ENCODE measurements around the gene GDF10. TPM values are rescaled to one million over a fixed set of nuclear protein-coding genes. Genes with fewer than 3 reads are reported as not detected.

Gene GDF10
- polyA plus RNA-seq, 1 of the 3 experiments (the other 2 are of a cell fraction) = 0.02 TPM

DNA sequence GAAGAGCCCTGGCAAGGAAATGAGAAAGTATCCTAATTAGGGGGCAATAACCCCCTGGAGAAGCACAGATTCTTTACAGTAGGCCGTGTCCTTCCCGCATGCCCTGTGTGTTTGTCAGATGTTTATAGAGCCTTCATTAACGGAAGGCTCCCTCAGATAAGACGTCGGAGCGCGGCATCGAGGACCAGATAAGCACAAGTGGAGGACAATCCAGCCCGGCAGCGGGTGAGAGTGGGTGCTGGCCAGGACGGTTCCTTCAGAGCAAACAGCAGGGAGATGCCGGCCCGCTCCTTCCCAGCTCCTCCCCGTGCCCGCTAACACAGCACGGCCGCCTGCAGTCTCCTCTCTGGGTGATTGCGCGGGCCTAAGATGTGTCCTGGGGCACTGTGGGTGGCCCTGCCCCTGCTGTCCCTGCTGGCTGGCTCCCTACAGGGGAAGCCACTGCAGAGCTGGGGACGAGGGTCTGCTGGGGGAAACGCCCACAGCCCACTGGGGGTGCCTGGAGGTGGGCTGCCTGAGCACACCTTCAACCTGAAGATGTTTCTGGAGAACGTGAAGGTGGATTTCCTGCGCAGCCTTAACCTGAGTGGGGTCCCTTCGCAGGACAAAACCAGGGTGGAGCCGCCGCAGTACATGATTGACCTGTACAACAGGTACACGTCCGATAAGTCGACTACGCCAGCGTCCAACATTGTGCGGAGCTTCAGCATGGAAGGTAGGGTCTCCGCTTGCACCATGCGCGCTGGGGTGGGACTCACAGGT, 22.5 kb downstream of the GDF10 start, which contains the start of gene GDF2:
Gene GDF2 (plus strand): TSS at position 155 of the 762 bp plus-strand sequence. CDS start 215 bp downstream, at position 370.
- no peak for DNase-seq
- Histone ChIP-seq H4K20me1 (ENCODE audit: insufficient read depth) (no peaks in the 10 kb centered on the region), H3K4me2 (no peak within 1 kb of the TSS), H3K27me3 (ENCODE audit: insufficient read depth) (peaks cover 6% of the 10 kb centered on the region; the same call in 1 of the 2 replicates), H3K4me1 (ENCODE audit: control insufficient read depth in 1 of 2, insufficient read depth in 2 of 2, low read depth in 1 of 2, low read length in 1 of 2) (peaks cover 0 to 16% of the 10 kb centered on the region in 2 experiments; a peak in 1 of 4 replicates), H3K27ac (ENCODE audit: low read depth in 2 of 2, low read length in 1 of 2) (no peak within 1 kb of the TSS), H3K9me2 (no peaks in the 10 kb centered on the region), H2AFZ (ENCODE audit: low read depth) (no peak within 1 kb of the TSS), H3K9me3 (no peaks in the 10 kb centered on the region), H3K4me3 (ENCODE audit: low read depth in 2 of 2, low read length in 1 of 2) (no peak within 1 kb of the TSS), H3K79me2 (ENCODE audit: insufficient read depth) (no peaks in the 10 kb centered on the region), H3K36me3 (replicated peaks in 1 of 2; ENCODE audit: control insufficient read depth in 1 of 2, insufficient read depth in 2 of 2, low read length in 1 of 2) (no peaks in the 10 kb centered on the region), H3K9ac (no peak within 1 kb of the TSS), H3F3A (replicated peaks; ENCODE audit: insufficient read depth) (no peaks in the 10 kb centered on the region)
- 76% methylated on average over 15 of the region's 35 CpGs for WGBS (ENCODE audit: low lambda C conversion rate)
- POLR2A ChIA-PET = no interaction called here
- TF ChIP-seq, protein P1, sequence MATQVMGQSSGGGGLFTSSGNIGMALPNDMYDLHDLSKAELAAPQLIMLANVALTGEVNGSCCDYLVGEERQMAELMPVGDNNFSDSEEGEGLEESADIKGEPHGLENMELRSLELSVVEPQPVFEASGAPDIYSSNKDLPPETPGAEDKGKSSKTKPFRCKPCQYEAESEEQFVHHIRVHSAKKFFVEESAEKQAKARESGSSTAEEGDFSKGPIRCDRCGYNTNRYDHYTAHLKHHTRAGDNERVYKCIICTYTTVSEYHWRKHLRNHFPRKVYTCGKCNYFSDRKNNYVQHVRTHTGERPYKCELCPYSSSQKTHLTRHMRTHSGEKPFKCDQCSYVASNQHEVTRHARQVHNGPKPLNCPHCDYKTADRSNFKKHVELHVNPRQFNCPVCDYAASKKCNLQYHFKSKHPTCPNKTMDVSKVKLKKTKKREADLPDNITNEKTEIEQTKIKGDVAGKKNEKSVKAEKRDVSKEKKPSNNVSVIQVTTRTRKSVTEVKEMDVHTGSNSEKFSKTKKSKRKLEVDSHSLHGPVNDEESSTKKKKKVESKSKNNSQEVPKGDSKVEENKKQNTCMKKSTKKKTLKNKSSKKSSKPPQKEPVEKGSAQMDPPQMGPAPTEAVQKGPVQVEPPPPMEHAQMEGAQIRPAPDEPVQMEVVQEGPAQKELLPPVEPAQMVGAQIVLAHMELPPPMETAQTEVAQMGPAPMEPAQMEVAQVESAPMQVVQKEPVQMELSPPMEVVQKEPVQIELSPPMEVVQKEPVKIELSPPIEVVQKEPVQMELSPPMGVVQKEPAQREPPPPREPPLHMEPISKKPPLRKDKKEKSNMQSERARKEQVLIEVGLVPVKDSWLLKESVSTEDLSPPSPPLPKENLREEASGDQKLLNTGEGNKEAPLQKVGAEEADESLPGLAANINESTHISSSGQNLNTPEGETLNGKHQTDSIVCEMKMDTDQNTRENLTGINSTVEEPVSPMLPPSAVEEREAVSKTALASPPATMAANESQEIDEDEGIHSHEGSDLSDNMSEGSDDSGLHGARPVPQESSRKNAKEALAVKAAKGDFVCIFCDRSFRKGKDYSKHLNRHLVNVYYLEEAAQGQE (IDR thresholded peaks at IDR 0.05; ENCODE audit: low read depth, low read length) = no peak
- TF ChIP-seq GATA2 (CRISPR knock-in tag; IDR thresholded peaks at IDR 0.05) (no peak), FOXJ3 (CRISPR knock-in tag; IDR thresholded peaks at IDR 0.05) (no peak), GABPA (IDR thresholded peaks at IDR 0.05; ENCODE audit: low read depth) (no peak), FOXM1 (IDR thresholded peaks at IDR 0.05; ENCODE audit: low read depth) (no peak), SIN3A (IDR thresholded peaks at IDR 0.05; ENCODE audit: borderline replicate concordance, low read depth, low read length) (no peak), EZH2phosphoT487 (IDR thresholded peaks at IDR 0.05; ENCODE audit: borderline replicate concordance, low read depth) (no peak), MXI1 (IDR thresholded peaks at IDR 0.05; ENCODE audit: low read depth, low read length) (no peak), FOSL2 (IDR thresholded peaks at IDR 0.05; ENCODE audit: borderline replicate concordance, low read depth) (no peak), RCOR1 (IDR thresholded peaks at IDR 0.05; ENCODE audit: low read length) (no peak), NFIC (IDR thresholded peaks at IDR 0.05; ENCODE audit: borderline replicate concordance) (no peak), NRF1 (IDR thresholded peaks at IDR 0.05; ENCODE audit: low read depth, low read length) (no peak)
- TF ChIP-seq, protein P2, sequence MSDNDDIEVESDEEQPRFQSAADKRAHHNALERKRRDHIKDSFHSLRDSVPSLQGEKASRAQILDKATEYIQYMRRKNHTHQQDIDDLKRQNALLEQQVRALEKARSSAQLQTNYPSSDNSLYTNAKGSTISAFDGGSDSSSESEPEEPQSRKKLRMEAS (IDR thresholded peaks at IDR 0.05; ENCODE audit: low read depth) = no peak
- TF ChIP-seq, protein P3, sequence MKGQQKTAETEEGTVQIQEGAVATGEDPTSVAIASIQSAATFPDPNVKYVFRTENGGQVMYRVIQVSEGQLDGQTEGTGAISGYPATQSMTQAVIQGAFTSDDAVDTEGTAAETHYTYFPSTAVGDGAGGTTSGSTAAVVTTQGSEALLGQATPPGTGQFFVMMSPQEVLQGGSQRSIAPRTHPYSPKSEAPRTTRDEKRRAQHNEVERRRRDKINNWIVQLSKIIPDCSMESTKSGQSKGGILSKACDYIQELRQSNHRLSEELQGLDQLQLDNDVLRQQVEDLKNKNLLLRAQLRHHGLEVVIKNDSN (IDR thresholded peaks at IDR 0.05; ENCODE audit: borderline replicate concordance, low read depth) = no peak
- CTCF ChIA-PET = interaction anchor here (0.7 to 2.5 kb wide), 5 partner anchors 10 to 298 kb away, joined by 3 to 17 read pairs (median 7); no protein-coding TSS in a partner anchor
